ENCODE measurements around the gene STARD3. TPM values are rescaled to one million over a fixed set of nuclear protein-coding genes. Genes with fewer than 3 reads are reported as not detected.

STARD3 gene
- total RNA-seq, 1 donor from 2014 or later: 78.2 TPM

DNA sequence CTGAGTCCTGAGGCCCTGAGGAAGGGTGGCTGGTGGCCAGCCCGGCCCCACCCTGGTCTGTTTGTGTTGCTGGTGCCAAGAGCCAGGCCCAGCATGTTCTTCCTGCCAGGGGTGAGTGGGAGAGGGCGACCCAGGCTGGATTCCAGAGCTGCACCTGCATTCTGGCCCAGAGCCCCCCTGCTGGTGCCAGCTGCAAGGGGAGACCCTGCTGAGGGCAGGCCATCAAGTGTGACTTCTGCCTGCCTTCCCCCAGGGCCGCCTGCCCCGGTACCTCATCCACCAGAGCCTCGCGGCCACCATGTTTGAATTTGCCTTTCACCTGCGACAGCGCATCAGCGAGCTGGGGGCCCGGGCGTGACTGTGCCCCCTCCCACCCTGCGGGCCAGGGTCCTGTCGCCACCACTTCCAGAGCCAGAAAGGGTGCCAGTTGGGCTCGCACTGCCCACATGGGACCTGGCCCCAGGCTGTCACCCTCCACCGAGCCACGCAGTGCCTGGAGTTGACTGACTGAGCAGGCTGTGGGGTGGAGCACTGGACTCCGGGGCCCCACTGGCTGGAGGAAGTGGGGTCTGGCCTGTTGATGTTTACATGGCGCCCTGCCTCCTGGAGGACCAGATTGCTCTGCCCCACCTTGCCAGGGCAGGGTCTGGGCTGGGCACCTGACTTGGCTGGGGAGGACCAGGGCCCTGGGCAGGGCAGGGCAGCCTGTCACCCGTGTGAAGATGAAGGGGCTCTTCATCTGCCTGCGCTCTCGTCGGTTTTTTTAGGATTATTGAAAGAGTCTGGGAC, 25.8 kb downstream of the STARD3 start:
- Histone ChIP-seq H3K27ac (peak overlapping the region; percentile 58), H3K9me3 (no peaks in the 10 kb centered on the region), H3K4me1 (peaks cover 58% of the 10 kb centered on the region), H3K36me3 (peaks cover 40% of the 10 kb centered on the region), H3K4me3 (no peak overlapping the region), H3K27me3 (peaks cover 15% of the 10 kb centered on the region)
- no peak for TF ChIP-seq CTCF (IDR thresholded peaks at IDR 0.05)
- no peak for DNase-seq
- intact Hi-C loops (cut with DNase I): no loop called here
- peak; percentile 2 for ATAC-seq

DNA sequence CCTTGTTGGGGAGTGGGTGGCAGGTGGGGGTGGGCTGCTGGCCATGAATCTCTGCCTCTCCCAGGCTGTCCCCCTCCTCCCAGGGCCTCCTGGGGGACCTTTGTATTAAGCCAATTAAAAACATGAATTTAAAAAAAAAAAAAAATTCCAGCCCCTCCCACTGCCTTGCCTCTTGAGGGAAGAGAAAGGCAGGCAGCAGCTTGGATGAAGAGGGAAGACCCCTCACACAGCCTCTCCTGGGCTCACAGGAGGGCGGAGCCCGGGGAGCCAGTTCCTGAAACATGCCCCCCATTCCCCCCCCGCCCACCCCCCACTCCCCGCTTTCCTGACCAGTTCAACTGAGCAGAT, 26.4 kb downstream of the STARD3 start:
- H3K27ac ChIP-seq: peak overlapping the region; percentile 58

DNA sequence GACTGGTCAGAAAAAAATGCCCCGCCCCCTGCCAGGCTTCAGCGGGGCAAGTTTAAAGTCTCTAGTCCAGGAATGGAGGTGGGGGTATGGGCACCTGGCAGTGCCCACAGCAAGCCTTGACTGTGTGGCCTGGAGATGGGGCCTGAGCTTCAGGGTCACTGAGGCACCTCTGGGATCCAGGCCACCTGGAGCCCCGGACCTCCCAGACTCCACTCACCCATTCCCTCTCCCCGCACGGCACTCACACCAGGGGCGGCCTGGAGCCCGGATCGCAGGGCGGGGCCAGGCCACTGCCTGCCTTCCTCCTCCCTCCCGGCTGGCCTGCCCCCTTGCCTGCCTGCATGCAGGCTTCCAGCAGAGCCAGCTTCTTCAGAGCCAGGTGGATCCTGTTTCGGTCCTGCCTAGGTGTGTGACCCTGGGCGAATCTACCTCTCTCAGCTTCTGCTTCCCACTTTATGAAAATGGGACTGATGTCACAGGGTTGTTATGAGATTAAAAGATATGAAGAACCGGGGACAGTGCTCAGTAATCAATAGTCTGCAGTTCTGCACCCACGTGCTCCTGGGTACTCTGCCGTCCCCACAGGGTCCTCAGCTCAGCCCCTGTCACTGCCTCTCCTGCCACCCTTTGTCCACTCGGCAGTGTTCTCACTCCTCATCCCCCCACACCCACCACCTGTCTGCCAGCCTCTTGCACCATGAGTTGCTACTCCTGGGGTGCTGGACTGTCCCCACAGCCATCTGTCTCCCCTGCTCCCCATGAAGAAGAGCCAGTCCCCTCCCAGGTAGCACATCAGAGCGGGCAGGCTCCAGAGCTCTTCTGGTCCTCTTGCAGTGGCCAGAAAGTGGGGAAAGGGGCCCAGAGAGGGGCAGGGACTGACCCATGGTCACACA, 27.0 kb downstream of the STARD3 start:
- no peak for DNase-seq

More for the DNA sequence above, 26.4 kb downstream of the STARD3 start:
- Histone ChIP-seq H3K36me3 (peaks cover 40% of the 10 kb centered on the region), H3K4me3 (no peak overlapping the region), H3K27me3 (peaks cover 20% of the 10 kb centered on the region), H3K4me1 (peaks cover 64% of the 10 kb centered on the region), H3K9me3 (no peaks in the 10 kb centered on the region)
- DNase-seq (no peak), ATAC-seq (no peak)
- TF ChIP-seq CTCF (IDR thresholded peaks at IDR 0.05): no peak
- intact Hi-C loops (cut with DNase I): no loop called here

GRCh38 chr17:39664581-39665561, 27.9 kb downstream of the STARD3 start, which contains the start of gene TCAP:
TSS of gene TCAP (plus strand) at chr17:39665349. CDS start at chr17:39665360, 11 bp downstream.
- TF ChIP-seq CTCF (IDR thresholded peaks at IDR 0.05): no peak
- Histone ChIP-seq H3K4me3 (no peak within 1 kb of the TSS), H3K27me3 (peaks cover 36% of the 10 kb centered on the region), H3K27ac (peak within 1 kb of the TSS; percentile 11), H3K4me1 (peaks cover 59% of the 10 kb centered on the region), H3K9me3 (no peaks in the 10 kb centered on the region), H3K36me3 (peaks cover 28% of the 10 kb centered on the region)
- no peak for ATAC-seq
- intact Hi-C loops (cut with DNase I): no loop called here
- DNase-seq: no peak

More for the DNA sequence above, 27.0 kb downstream of the STARD3 start:
- TF ChIP-seq CTCF (IDR thresholded peaks at IDR 0.05): no peak
- intact Hi-C loops (cut with DNase I): no loop called here
- Histone ChIP-seq H3K9me3 (no peaks in the 10 kb centered on the region), H3K27me3 (peaks cover 27% of the 10 kb centered on the region), H3K27ac (peak overlapping the region; percentile 58), H3K36me3 (peaks cover 37% of the 10 kb centered on the region), H3K4me1 (peaks cover 68% of the 10 kb centered on the region), H3K4me3 (no peak overlapping the region)
- ATAC-seq: peak; percentile 5

- peaks cover 45% of the 10 kb centered on the region for H3K27me3 ChIP-seq
- H3K9me3 ChIP-seq: no peaks in the 10 kb centered on the region
- peak overlapping the region; percentile 11 for H3K27ac ChIP-seq
- peaks cover 51% of the 10 kb centered on the region for H3K4me1 ChIP-seq
- ATAC-seq: no peak
- TF ChIP-seq CTCF (IDR thresholded peaks at IDR 0.05): no peak
- no peak overlapping the region for H3K4me3 ChIP-seq
- H3K36me3 ChIP-seq: peaks cover 19% of the 10 kb centered on the region
- intact Hi-C loops (cut with DNase I): no loop called here
- no peak for DNase-seq
Observed at GRCh38 chr17:39665642-39666224, 28.8 kb downstream of the STARD3 start.

Measured in upper lobe of right lung (tissue), 1 donor.